ENCODE data around the gene KISS1R. TPM values are rescaled to one million over a fixed set of nuclear protein-coding genes. Genes with fewer than 3 reads are reported as not detected.
A peak's percentile ranks its signal among the peaks of the same experiment; 100 is the strongest.

The KISS1R gene
- total and polyA plus RNA-seq, 8 donors: 0.11 to 0.23 (median 0.15) TPM; not detected in 5

DNA sequence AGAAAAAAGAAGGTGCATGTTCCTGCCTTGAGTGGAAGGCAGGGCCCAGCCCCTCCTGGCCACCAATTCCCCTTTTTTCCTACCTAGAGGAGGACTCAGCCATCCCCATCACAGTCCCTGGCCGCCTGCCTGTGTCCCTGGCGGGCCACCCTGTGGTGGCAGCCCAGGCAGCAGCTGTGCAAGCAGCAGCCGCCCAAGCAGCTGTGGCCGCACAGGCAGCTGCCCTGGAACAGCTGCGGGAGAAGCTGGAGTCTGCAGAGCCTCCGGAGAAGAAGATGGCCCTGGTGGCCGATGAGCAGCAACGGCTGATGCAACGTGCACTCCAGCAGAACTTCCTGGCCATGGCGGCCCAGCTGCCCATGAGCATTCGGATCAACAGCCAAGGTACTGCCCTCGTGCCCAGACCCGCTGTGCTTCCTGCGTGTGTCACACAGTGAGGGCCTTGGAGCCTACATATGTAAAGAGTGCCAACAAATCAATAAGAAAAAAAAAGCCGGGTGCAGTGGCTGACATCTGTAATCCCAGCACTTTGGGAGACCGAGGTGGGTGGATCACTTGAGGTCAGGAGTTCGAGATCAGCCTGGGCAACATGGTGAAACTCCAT is 49.5 kb downstream of the KISS1R start:
- no peak overlapping the region for H3K27ac ChIP-seq
- no peak overlapping the region for H3K4me3 ChIP-seq
- ATAC-seq (no peak), DNase-seq (peak in 1 of 4 donors; percentile 60)
- TF ChIP-seq, protein P1, sequence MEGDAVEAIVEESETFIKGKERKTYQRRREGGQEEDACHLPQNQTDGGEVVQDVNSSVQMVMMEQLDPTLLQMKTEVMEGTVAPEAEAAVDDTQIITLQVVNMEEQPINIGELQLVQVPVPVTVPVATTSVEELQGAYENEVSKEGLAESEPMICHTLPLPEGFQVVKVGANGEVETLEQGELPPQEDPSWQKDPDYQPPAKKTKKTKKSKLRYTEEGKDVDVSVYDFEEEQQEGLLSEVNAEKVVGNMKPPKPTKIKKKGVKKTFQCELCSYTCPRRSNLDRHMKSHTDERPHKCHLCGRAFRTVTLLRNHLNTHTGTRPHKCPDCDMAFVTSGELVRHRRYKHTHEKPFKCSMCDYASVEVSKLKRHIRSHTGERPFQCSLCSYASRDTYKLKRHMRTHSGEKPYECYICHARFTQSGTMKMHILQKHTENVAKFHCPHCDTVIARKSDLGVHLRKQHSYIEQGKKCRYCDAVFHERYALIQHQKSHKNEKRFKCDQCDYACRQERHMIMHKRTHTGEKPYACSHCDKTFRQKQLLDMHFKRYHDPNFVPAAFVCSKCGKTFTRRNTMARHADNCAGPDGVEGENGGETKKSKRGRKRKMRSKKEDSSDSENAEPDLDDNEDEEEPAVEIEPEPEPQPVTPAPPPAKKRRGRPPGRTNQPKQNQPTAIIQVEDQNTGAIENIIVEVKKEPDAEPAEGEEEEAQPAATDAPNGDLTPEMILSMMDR (IDR thresholded peaks at IDR 0.05): no peak
- H3K9me3 ChIP-seq: peaks cover 0 to 15% of the 10 kb centered on the region in 2 donors
- no peaks in the 10 kb centered on the region for H3K27me3 ChIP-seq
- H3K4me1 ChIP-seq: no peaks in the 10 kb centered on the region
- H3K36me3 ChIP-seq: peaks cover 0 to 79% of the 10 kb centered on the region in 2 donors
- intact Hi-C loops (cut with DNase I): no loop called here

Other genes with a start within 250 kb of the KISS1R start
- gene FSTL3, start 240.9 kb upstream of the KISS1R start, total RNA-seq: 100 to 1,000 TPM in 1 of 2 donors, 10 to 100 TPM in 1; 94.8 to 145 TPM
- gene FSTL3, start 240.9 kb upstream of the KISS1R start, polyA plus RNA-seq (ENCODE audit: insufficient read length in 6 of 6): 10 to 100 TPM in 4 of 6 donors, 1 to 10 TPM in 2; 7.6 to 14.7 (median 11.2) TPM
- not detected for gene PRSS57, start 221.9 kb upstream of the KISS1R start, total RNA-seq
- under 1 TPM; 0.15 to 0.50 (median 0.29) TPM for gene PRSS57, start 221.9 kb upstream of the KISS1R start, polyA plus RNA-seq (ENCODE audit: insufficient read length in 6 of 6)
- 10 to 100 TPM; 30.2 to 33.0 TPM for gene PALM, start 208.4 kb upstream of the KISS1R start, total RNA-seq
- 10 to 100 TPM; 37.0 to 59.7 (median 42.8) TPM for gene PALM, start 208.4 kb upstream of the KISS1R start, polyA plus RNA-seq (ENCODE audit: insufficient read length in 6 of 6)
- 10 to 100 TPM; 19.2 to 44.0 TPM for gene MISP, start 166.2 kb upstream of the KISS1R start, total RNA-seq
- 10 to 100 TPM in 3 of 6 donors, 1 to 10 TPM in 3; 5.8 to 15.6 (median 10.6) TPM for gene MISP, start 166.2 kb upstream of the KISS1R start, polyA plus RNA-seq (ENCODE audit: insufficient read length in 6 of 6)
- gene PTBP1, start 119.9 kb upstream of the KISS1R start, total RNA-seq: 100 to 1,000 TPM; 236 to 354 TPM
- gene PTBP1, start 119.9 kb upstream of the KISS1R start, polyA plus RNA-seq (ENCODE audit: insufficient read length in 6 of 6): 100 to 1,000 TPM; 317 to 374 (median 340) TPM
- gene PLPPR3, start 95.4 kb upstream of the KISS1R start, total RNA-seq: 1 to 10 TPM; 1.6 to 1.9 TPM
- gene PLPPR3, start 95.4 kb upstream of the KISS1R start, polyA plus RNA-seq (ENCODE audit: insufficient read length in 6 of 6): 10 to 100 TPM in 1 of 6 donors, 1 to 10 TPM in 5; 4.9 to 11.9 (median 6.8) TPM
- 1 to 10 TPM; 1.3 TPM for gene AZU1, start 89.5 kb upstream of the KISS1R start, total RNA-seq
- 1 to 10 TPM; 1.7 to 4.7 (median 2.5) TPM for gene AZU1, start 89.5 kb upstream of the KISS1R start, polyA plus RNA-seq (ENCODE audit: insufficient read length in 6 of 6)
- gene PRTN3, start 76.3 kb upstream of the KISS1R start, total RNA-seq: under 1 TPM; 0.55 to 0.58 TPM
- gene PRTN3, start 76.3 kb upstream of the KISS1R start, polyA plus RNA-seq (ENCODE audit: insufficient read length in 6 of 6): 1 to 10 TPM; 1.5 to 3.8 (median 3.0) TPM
- 1 to 10 TPM in 1 of 2 donors, under 1 TPM in 1; 0.89 to 1.3 TPM for gene ELANE, start 65.0 kb upstream of the KISS1R start, total RNA-seq
- gene ELANE, start 65.0 kb upstream of the KISS1R start, polyA plus RNA-seq (ENCODE audit: insufficient read length in 6 of 6): 1 to 10 TPM in 4 of 6 donors, under 1 TPM in 2; 0.70 to 2.2 (median 1.2) TPM
- gene CFD, start 57.7 kb upstream of the KISS1R start, total RNA-seq: 10 to 100 TPM; 78.0 to 85.3 TPM
- gene CFD, start 57.7 kb upstream of the KISS1R start, polyA plus RNA-seq (ENCODE audit: insufficient read length in 6 of 6): 10 to 100 TPM in 2 of 6 donors, 1 to 10 TPM in 4; 4.9 to 22.9 (median 8.1) TPM
- gene MED16, start 24.1 kb upstream of the KISS1R start, total RNA-seq: 10 to 100 TPM; 51.7 to 55.8 TPM
- 10 to 100 TPM; 42.4 to 61.7 (median 53.0) TPM for gene MED16, start 24.1 kb upstream of the KISS1R start, polyA plus RNA-seq (ENCODE audit: insufficient read length in 6 of 6)
- gene RNU6-9, start 23.8 kb upstream of the KISS1R start, total RNA-seq: not detected
- not detected for gene RNU6-9, start 23.8 kb upstream of the KISS1R start, polyA plus RNA-seq (ENCODE audit: insufficient read length in 6 of 6)
- 10 to 100 TPM; 46.1 to 66.3 TPM for gene R3HDM4, start 4.1 kb upstream of the KISS1R start, total RNA-seq
- 10 to 100 TPM; 28.8 to 51.2 (median 37.4) TPM for gene R3HDM4, start 4.1 kb upstream of the KISS1R start, polyA plus RNA-seq (ENCODE audit: insufficient read length in 6 of 6)
- gene ARID3A, start 8.7 kb downstream of the KISS1R start, total RNA-seq: 10 to 100 TPM; 20.7 to 35.7 TPM
- gene ARID3A, start 8.7 kb downstream of the KISS1R start, polyA plus RNA-seq (ENCODE audit: insufficient read length in 6 of 6): 10 to 100 TPM; 20.6 to 30.5 (median 23.6) TPM
- 10 to 100 TPM; 36.1 to 40.7 TPM for gene WDR18, start 67.0 kb downstream of the KISS1R start, total RNA-seq
- gene WDR18, start 67.0 kb downstream of the KISS1R start, polyA plus RNA-seq (ENCODE audit: insufficient read length in 6 of 6): 10 to 100 TPM; 26.6 to 35.9 (median 34.1) TPM
- 1 to 10 TPM in 1 of 2 donors, not detected in 1; 2.7 TPM for gene GRIN3B, start 83.1 kb downstream of the KISS1R start, total RNA-seq
- gene GRIN3B, start 83.1 kb downstream of the KISS1R start, polyA plus RNA-seq (ENCODE audit: insufficient read length in 6 of 6): 1 to 10 TPM in 2 of 6 donors, under 1 TPM in 4; 0.37 to 1.4 (median 0.54) TPM
- gene TMEM259, start 103.8 kb downstream of the KISS1R start, total RNA-seq: 100 to 1,000 TPM; 135 to 154 TPM
- 100 to 1,000 TPM in 2 of 6 donors, 10 to 100 TPM in 4; 74.2 to 117 (median 98.7) TPM for gene TMEM259, start 103.8 kb downstream of the KISS1R start, polyA plus RNA-seq (ENCODE audit: insufficient read length in 6 of 6)
- gene RNU6-2, start 104.2 kb downstream of the KISS1R start, total RNA-seq: not detected
- gene RNU6-2, start 104.2 kb downstream of the KISS1R start, polyA plus RNA-seq (ENCODE audit: insufficient read length in 6 of 6): not detected
- 100 to 1,000 TPM; 250 to 259 TPM for gene CNN2, start 109.3 kb downstream of the KISS1R start, total RNA-seq
- gene CNN2, start 109.3 kb downstream of the KISS1R start, polyA plus RNA-seq (ENCODE audit: insufficient read length in 6 of 6): 100 to 1,000 TPM; 133 to 214 (median 160) TPM
- gene ABCA7, start 122.8 kb downstream of the KISS1R start, total RNA-seq: 10 to 100 TPM; 49.6 to 52.2 TPM
- 1 to 10 TPM; 3.3 to 5.5 (median 4.5) TPM for gene ABCA7, start 122.8 kb downstream of the KISS1R start, polyA plus RNA-seq (ENCODE audit: insufficient read length in 6 of 6)
- 10 to 100 TPM; 71.1 to 83.8 TPM for gene ARHGAP45, start 149.8 kb downstream of the KISS1R start, total RNA-seq
- 10 to 100 TPM in 5 of 6 donors, 1 to 10 TPM in 1; 8.5 to 12.3 (median 11.2) TPM for gene ARHGAP45, start 149.8 kb downstream of the KISS1R start, polyA plus RNA-seq (ENCODE audit: insufficient read length in 6 of 6)
- gene POLR2E, start 178.0 kb downstream of the KISS1R start, total RNA-seq: 100 to 1,000 TPM; 139 to 160 TPM
- gene POLR2E, start 178.0 kb downstream of the KISS1R start, polyA plus RNA-seq (ENCODE audit: insufficient read length in 6 of 6): 100 to 1,000 TPM; 120 to 147 (median 135) TPM
- 100 to 1,000 TPM; 266 to 365 TPM for gene GPX4, start 186.7 kb downstream of the KISS1R start, total RNA-seq
- gene GPX4, start 186.7 kb downstream of the KISS1R start, polyA plus RNA-seq (ENCODE audit: insufficient read length in 6 of 6): 100 to 1,000 TPM; 146 to 223 (median 208) TPM

All from left lung (tissue), 10 donors.